ENCODE results near the gene GSTO1.

The GSTO1 gene

DNA sequence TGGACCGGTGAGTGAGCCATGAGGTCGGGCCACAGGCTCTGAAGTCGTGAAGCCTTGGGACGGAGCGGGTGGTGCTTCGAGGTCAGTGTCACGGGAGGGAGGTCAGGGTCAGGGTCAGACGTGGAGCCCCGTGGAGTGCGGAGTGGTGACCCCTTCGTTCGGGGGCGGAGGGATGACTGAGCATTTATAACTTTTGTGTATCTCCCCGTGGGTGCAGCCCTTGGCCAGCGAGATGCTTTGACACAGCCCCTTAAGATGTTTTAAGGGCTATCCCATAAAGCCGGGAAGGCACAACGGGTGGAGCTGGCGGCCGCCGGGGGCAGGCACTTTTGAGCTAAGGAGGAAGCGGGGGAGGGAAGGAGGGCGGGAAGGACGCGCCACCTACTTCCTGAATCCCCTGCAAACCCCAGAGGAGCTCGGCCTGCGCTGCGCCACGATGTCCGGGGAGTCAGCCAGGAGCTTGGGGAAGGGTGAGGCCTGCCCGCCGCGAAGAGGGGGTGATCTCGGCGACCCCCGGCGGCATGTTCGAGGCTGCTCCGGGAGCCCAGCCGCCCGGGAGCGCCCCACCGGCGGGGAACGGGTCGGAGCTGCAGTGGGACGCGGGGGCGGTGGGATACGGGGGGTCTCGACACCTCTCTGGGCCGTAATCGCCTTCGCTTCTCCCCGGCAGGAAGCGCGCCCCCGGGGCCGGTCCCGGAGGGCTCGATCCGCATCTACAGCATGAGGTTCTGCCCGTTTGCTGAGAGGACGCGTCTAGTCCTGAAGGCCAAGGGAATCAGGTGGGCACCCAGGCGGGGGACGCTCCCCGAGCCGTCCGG is at the start of gene GSTO1:
Gene GSTO1, plus strand, starts transcription at position 400 of the 818 bp plus-strand sequence. Its CDS starts 37 bp downstream, at position 437.
- H2AFZ ChIP-seq (ENCODE audit: low read length): peak within 1 kb of the TSS; percentile 94
- peak within 1 kb of the TSS; percentile 40; the same call in 1 of the 2 replicates for H3K27ac ChIP-seq (ENCODE audit: low read length)
- H3K9me3 ChIP-seq (replicated peaks; ENCODE audit: insufficient read depth, low read length): no peaks in the 10 kb centered on the region
- H4K20me1 ChIP-seq (ENCODE audit: insufficient read depth, low read length): no peaks in the 10 kb centered on the region
- 0 out of 2 replicates have a peak, but pooled peaks cover 8% of the 10 kb centered on the region for H3F3A ChIP-seq (ENCODE audit: insufficient read depth, low read length)
- TF ChIP-seq, protein P1, sequence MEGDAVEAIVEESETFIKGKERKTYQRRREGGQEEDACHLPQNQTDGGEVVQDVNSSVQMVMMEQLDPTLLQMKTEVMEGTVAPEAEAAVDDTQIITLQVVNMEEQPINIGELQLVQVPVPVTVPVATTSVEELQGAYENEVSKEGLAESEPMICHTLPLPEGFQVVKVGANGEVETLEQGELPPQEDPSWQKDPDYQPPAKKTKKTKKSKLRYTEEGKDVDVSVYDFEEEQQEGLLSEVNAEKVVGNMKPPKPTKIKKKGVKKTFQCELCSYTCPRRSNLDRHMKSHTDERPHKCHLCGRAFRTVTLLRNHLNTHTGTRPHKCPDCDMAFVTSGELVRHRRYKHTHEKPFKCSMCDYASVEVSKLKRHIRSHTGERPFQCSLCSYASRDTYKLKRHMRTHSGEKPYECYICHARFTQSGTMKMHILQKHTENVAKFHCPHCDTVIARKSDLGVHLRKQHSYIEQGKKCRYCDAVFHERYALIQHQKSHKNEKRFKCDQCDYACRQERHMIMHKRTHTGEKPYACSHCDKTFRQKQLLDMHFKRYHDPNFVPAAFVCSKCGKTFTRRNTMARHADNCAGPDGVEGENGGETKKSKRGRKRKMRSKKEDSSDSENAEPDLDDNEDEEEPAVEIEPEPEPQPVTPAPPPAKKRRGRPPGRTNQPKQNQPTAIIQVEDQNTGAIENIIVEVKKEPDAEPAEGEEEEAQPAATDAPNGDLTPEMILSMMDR (IDR thresholded peaks at IDR 0.05; ENCODE audit: low read length): no peak
- no peak for TF ChIP-seq EZH2phosphoT487 (IDR thresholded peaks at IDR 0.05; ENCODE audit: low read length)
- TF ChIP-seq EZH2 (optimal IDR thresholded peaks at IDR 0.05; ENCODE audit: low read depth, low read length): no peak
- peak within 1 kb of the TSS; percentile 90 for H3K4me3 ChIP-seq (ENCODE audit: low read length)
- peaks cover 45% of the 10 kb centered on the region for H3K79me2 ChIP-seq (ENCODE audit: low read length)
- H3K4me1 ChIP-seq (ENCODE audit: low read length): peaks cover 12% of the 10 kb centered on the region; the same call in 1 of the 2 replicates
- no peaks in the 10 kb centered on the region for H3K27me3 ChIP-seq (replicated peaks; ENCODE audit: insufficient read depth, low read length)
- DNase-seq: peak; percentile 43
- H3K4me2 ChIP-seq (ENCODE audit: low read depth, low read length): peak within 1 kb of the TSS; percentile 78
- H3K9ac ChIP-seq (ENCODE audit: low read length): peak within 1 kb of the TSS; percentile 89
- no peaks in the 10 kb centered on the region for H3K36me3 ChIP-seq (replicated peaks; ENCODE audit: insufficient read depth, low read length)
- no peaks in the 10 kb centered on the region for H3K9me2 ChIP-seq (replicated peaks; ENCODE audit: insufficient read depth, low read length)

- Histone ChIP-seq H3K4me2 (ENCODE audit: low read depth, low read length) (no peak overlapping the region), H3K4me3 (ENCODE audit: low read length) (no peak overlapping the region), H4K20me1 (ENCODE audit: insufficient read depth, low read length) (no peaks in the 10 kb centered on the region), H2AFZ (ENCODE audit: low read length) (no peak overlapping the region), H3K27me3 (replicated peaks; ENCODE audit: insufficient read depth, low read length) (no peaks in the 10 kb centered on the region), H3F3A (ENCODE audit: insufficient read depth, low read length) (no peaks in the 10 kb centered on the region), H3K4me1 (ENCODE audit: low read length) (no peaks in the 10 kb centered on the region), H3K9ac (ENCODE audit: low read length) (no peak overlapping the region), H3K9me2 (replicated peaks; ENCODE audit: insufficient read depth, low read length) (no peaks in the 10 kb centered on the region), H3K36me3 (replicated peaks; ENCODE audit: insufficient read depth, low read length) (no peaks in the 10 kb centered on the region), H3K9me3 (replicated peaks; ENCODE audit: insufficient read depth, low read length) (no peaks in the 10 kb centered on the region), H3K27ac (ENCODE audit: low read length) (no peak overlapping the region), H3K79me2 (ENCODE audit: low read length) (no peaks in the 10 kb centered on the region)
- TF ChIP-seq, protein P1 (IDR thresholded peaks at IDR 0.05; ENCODE audit: low read length): no peak
- TF ChIP-seq EZH2 (optimal IDR thresholded peaks at IDR 0.05; ENCODE audit: low read depth, low read length) (no peak), EZH2phosphoT487 (IDR thresholded peaks at IDR 0.05; ENCODE audit: low read length) (no peak)
- no peak for DNase-seq
Measured at GRCh38 chr10:104208730-104209129, 46.0 kb upstream of the GSTO1 start.

GRCh38 chr10:104209575-104210198 is 45.0 kb upstream of the GSTO1 start:
- DNase-seq: peak; percentile 41
- Histone ChIP-seq H2AFZ (ENCODE audit: low read length) (no peak overlapping the region), H4K20me1 (ENCODE audit: insufficient read depth, low read length) (no peaks in the 10 kb centered on the region), H3K4me3 (ENCODE audit: low read length) (no peak overlapping the region), H3K4me2 (ENCODE audit: low read depth, low read length) (no peak overlapping the region), H3K4me1 (ENCODE audit: low read length) (no peaks in the 10 kb centered on the region), H3K9me3 (replicated peaks; ENCODE audit: insufficient read depth, low read length) (no peaks in the 10 kb centered on the region), H3K9ac (ENCODE audit: low read length) (no peak overlapping the region), H3K9me2 (replicated peaks; ENCODE audit: insufficient read depth, low read length) (no peaks in the 10 kb centered on the region), H3K79me2 (ENCODE audit: low read length) (no peaks in the 10 kb centered on the region), H3K36me3 (replicated peaks; ENCODE audit: insufficient read depth, low read length) (no peaks in the 10 kb centered on the region), H3K27me3 (replicated peaks; ENCODE audit: insufficient read depth, low read length) (no peaks in the 10 kb centered on the region), H3K27ac (ENCODE audit: low read length) (no peak overlapping the region), H3F3A (ENCODE audit: insufficient read depth, low read length) (no peaks in the 10 kb centered on the region)
- TF ChIP-seq, protein P1 (IDR thresholded peaks at IDR 0.05; ENCODE audit: low read length): peak; percentile 53
- TF ChIP-seq EZH2phosphoT487 (IDR thresholded peaks at IDR 0.05; ENCODE audit: low read length): no peak
- no peak for TF ChIP-seq EZH2 (optimal IDR thresholded peaks at IDR 0.05; ENCODE audit: low read depth, low read length)
